H1 (cell line): ENCODE results near the gene CGNL1. TPM values are rescaled to one million over a fixed set of nuclear protein-coding genes. Genes with fewer than 3 reads are reported as not detected.

ENCODE experiments used
- CBX8 ChIP-seq: fragments of 300-800, 300-1000 bp; sonication (generic); IDR thresholded peaks from 2 replicates; pipeline ENCODE4 v1.7.1; 2016; ENCODE audit warnings: low read depth, low read length, borderline replicate concordance
- YY1 ChIP-seq: IDR thresholded peaks from 2 replicates; pipeline ENCODE4 v1.6.1; 2011; ENCODE audit warnings: low read depth, mild to moderate bottlenecking, low read length
- polyA plus RNA-seq, 7 experiments: library from polyadenylated mRNA; depleted of rRNA in 3 of 7; stranded (reverse) in 5 of 7; unstranded in 2 of 7; fragments of >200 nt in 5 of 7; fragments of 200-250 nt in 2 of 7; gene quantifications; 1 replicate in 5 of 7; 2 replicates in 1 of 7; 4 replicates in 1 of 7; pipeline versions ENCODE4 v1.2.1 to v1.2.3, GENCODE V29; 2011 to 2013; ENCODE audit warnings: missing spikeins in 2 of 7, mixed read lengths in 2 of 7
- total RNA-seq: library from RNA; stranded (reverse); fragmentation: NEBNext Ultra II Directional; extraction: Animal tissue kit (Norgen Biotek cat#: 25700); gene quantifications from 2 replicates; pipeline ENCODE4 v1.2.1, GENCODE V29; 2021

CGNL1 gene
- total and polyA plus RNA-seq, 2 of the 8 experiments (the other 6 are each of a cell fraction or from before 2014, with no cell fraction given) = 21.8 to 75.6 TPM

GRCh38 chr15:57599296-57599810 is 223.0 kb downstream of the CGNL1 start (continued):
- no peak for TF ChIP-seq YY1
- no peak for TF ChIP-seq CBX8
